Transverse colon (tissue), 4 donors: ENCODE data around the gene TRIM43B.
"Not testable (repeated sequence)": the region's sequence is repeated elsewhere in the genome, so short reads cannot be mapped to it uniquely, and the experiment has no call there.

ENCODE experiments used
- CTCF ChIP-seq, 5 experiments: fragments of 200-600 bp in 3 of 5; fragments of 450-650 bp in 2 of 5; sonication (generic) in 3 of 5; IDR thresholded peaks; 1 replicate in 2 of 5; 2 replicates in 3 of 5; pipeline ENCODE4 v1.5.1; 2016 to 2017; ENCODE audit warnings: antibody characterized with exemption in 5 of 5, inconsistent platforms in 3 of 5, mild to moderate bottlenecking in 2 of 5, moderate library complexity in 1 of 5
- EP300 ChIP-seq: sonication (generic); formaldehyde crosslinking; IDR thresholded peaks from one replicate; pipeline ENCODE4 v1.6.1; 2017; ENCODE audit warnings: antibody characterized with exemption, low read depth
- POLR2AphosphoS5 ChIP-seq, 3 donors: sonication (generic); formaldehyde crosslinking; IDR thresholded peaks; one replicate each; pipeline ENCODE4 v1.6.1; 2016; ENCODE audit warnings: antibody characterized with exemption in 3 of 3

GRCh38 chr2:95514226-95514625 lies 29.7 kb upstream of the TRIM43B start:
- not testable (repeated sequence) for TF ChIP-seq EP300; CTCF (IDR thresholded peaks at IDR 0.05); POLR2AphosphoS5 (IDR thresholded peaks at IDR 0.05)
